Neutrophil (primary cell): Measurements from ENCODE around the gene UEVLD.

ENCODE experiments used
- H3K27ac ChIP-seq: fragments of 200-600 bp; sonication (generic); 2 replicates; pipeline ENCODE4 v1.5.1; 2016; ENCODE audit warnings: mild to moderate bottlenecking, moderate library complexity
- H3K27me3 ChIP-seq: fragments of 200-600 bp; sonication (generic); 2 replicates; pipeline ENCODE4 v1.6.0; 2016; ENCODE audit warnings: mild to moderate bottlenecking
- H3K36me3 ChIP-seq: fragments of 200-600 bp; sonication (generic); 2 replicates; pipeline ENCODE4 v1.5.1; 2017
- H3K4me1 ChIP-seq, 2 experiments: fragments of 200-600 bp in 1 of 2; sonication (generic) in 1 of 2; 1 replicate in 1 of 2; 2 replicates in 1 of 2; pipeline versions ENCODE4 v1.5.1 to v1.6.1; 2013 to 2016; ENCODE audit warnings: low read depth in 1 of 2, low read length in 1 of 2, mild to moderate bottlenecking in 1 of 2, moderate library complexity in 1 of 2; ENCODE audit not compliant: control insufficient read depth in 1 of 2, insufficient read depth in 1 of 2
- H3K4me3 ChIP-seq, 2 experiments: fragments of 200-600 bp in 1 of 2; sonication (generic) in 1 of 2; 1 replicate in 1 of 2; 2 replicates in 1 of 2; pipeline ENCODE4 v1.5.1; 2013 to 2016; ENCODE audit warnings: low read depth in 1 of 2, low read length in 1 of 2, mild to moderate bottlenecking in 1 of 2, moderate library complexity in 1 of 2
- H3K9me3 ChIP-seq: fragments of 200-600 bp; sonication (generic); 2 replicates; pipeline ENCODE4 v1.5.1; 2016
- TF ChIP-seq, protein P1 (sequence below): fragments of 200-600 bp; sonication (generic); IDR thresholded peaks from 2 replicates; pipeline ENCODE4 v1.5.1; 2016; ENCODE audit warnings: antibody characterized with exemption

Gene UEVLD

DNA sequence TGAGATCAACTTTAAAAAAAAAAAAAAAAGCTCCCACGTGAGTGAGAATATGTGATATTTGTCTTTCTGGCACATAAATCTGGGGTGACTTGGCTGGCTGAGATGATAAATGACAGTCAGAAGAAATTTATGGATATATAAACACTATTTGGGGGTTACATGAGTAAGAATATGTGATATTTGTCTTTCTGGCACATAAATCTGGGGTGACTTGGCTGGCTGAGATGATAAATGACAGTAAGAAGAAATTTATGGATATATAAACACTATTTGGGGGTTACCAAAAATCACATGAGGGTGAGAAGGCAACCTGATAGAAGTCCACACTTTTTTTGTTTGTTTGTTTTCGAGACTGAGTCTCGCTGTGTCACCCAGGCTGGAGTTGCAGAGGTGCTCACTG is 55.2 kb downstream of the UEVLD start:
- Histone ChIP-seq H3K27ac (no peak overlapping the region), H3K9me3 (no peaks in the 10 kb centered on the region), H3K4me1 (no peaks in the 10 kb centered on the region), H3K27me3 (no peaks in the 10 kb centered on the region), H3K36me3 (peaks cover 50% of the 10 kb centered on the region), H3K4me3 (no peak overlapping the region)
- TF ChIP-seq, protein P1, sequence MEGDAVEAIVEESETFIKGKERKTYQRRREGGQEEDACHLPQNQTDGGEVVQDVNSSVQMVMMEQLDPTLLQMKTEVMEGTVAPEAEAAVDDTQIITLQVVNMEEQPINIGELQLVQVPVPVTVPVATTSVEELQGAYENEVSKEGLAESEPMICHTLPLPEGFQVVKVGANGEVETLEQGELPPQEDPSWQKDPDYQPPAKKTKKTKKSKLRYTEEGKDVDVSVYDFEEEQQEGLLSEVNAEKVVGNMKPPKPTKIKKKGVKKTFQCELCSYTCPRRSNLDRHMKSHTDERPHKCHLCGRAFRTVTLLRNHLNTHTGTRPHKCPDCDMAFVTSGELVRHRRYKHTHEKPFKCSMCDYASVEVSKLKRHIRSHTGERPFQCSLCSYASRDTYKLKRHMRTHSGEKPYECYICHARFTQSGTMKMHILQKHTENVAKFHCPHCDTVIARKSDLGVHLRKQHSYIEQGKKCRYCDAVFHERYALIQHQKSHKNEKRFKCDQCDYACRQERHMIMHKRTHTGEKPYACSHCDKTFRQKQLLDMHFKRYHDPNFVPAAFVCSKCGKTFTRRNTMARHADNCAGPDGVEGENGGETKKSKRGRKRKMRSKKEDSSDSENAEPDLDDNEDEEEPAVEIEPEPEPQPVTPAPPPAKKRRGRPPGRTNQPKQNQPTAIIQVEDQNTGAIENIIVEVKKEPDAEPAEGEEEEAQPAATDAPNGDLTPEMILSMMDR = no peak

DNA sequence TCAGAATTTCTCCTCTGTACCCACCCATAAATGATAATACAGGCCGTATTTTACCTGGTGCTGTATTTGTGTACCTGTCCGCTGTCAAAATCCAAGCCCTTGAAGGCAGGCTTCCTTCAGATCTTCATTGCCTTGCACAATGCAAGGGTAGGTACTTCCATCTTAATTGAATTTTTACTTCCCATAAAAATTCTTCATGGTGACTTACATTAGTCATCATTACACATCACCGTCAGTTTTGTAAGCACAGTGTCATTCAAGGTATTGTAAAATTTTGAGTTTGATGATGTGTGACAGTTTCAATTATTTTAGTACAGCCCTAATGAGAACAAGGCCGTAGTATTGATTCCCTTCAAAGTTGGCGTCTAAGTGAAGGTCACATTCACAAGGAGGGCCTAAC is 61.0 kb downstream of the UEVLD start:
- no peaks in the 10 kb centered on the region for H3K9me3 ChIP-seq
- H3K27me3 ChIP-seq = no peaks in the 10 kb centered on the region
- TF ChIP-seq, protein P1 = no peak
- peak overlapping the region; percentile 99 for H3K27ac ChIP-seq
- peak overlapping the region; percentile 81 to 92 for H3K4me3 ChIP-seq
- H3K4me1 ChIP-seq = peaks cover 17 to 23% of the 10 kb centered on the region in 2 experiments
- H3K36me3 ChIP-seq = peaks cover 20% of the 10 kb centered on the region

DNA sequence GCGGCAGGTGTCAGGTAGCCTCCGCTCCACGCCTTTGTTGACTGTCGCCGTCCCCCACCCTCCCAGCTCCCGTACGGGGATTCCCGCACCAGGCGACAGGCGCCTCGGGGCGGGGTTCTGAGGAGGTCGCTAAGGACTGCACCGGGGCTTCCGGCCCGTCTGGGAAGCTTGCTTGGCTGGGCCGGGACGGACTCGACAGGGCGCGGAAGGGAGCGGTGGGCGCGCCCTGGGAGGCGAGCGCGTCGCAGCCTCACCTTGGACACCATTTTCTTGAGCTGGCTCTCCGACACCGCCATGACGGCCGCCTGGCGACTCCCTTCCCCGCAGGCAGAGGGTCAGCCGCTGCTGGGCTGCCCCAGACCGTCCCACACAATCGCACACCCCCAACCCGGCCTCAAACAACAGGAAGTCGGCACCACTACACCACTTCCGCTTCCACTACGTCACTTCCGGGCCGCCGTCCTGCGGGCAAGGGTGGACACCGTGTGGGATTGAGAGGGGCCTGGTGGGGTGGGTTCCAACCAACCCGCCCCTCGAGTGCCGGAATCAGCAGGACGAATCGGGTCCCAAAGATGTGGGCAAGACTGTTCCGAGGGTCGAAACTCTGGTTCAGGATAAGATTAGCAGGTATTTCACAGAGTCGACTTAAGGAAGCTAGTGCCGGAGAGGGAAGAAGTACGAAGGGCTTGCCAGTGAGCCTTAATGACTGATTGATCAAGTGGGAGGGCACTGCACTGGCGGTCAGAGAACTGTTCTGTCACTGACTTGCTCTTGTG is 61.8 kb downstream of the UEVLD start, which contains the start of gene TSG101:
Gene TSG101 (minus strand): TSS at position 422 of the 776 bp plus-strand sequence. CDS start 126 bp downstream, at position 296.
- peak within 1 kb of the TSS; percentile 81 to 92 for H3K4me3 ChIP-seq
- no peaks in the 10 kb centered on the region for H3K9me3 ChIP-seq
- peaks cover 15% of the 10 kb centered on the region for H3K36me3 ChIP-seq
- no peaks in the 10 kb centered on the region for H3K27me3 ChIP-seq
- H3K27ac ChIP-seq = peak within 1 kb of the TSS; percentile 99
- TF ChIP-seq, protein P1 = peak; percentile 25
- H3K4me1 ChIP-seq = peaks cover 17 to 23% of the 10 kb centered on the region in 2 experiments

GRCh38 chr11:18526130-18526520 is 62.4 kb downstream of the UEVLD start:
- H3K27me3 ChIP-seq = no peaks in the 10 kb centered on the region
- peak overlapping the region; percentile 81 to 92 for H3K4me3 ChIP-seq
- peaks cover 9% of the 10 kb centered on the region for H3K36me3 ChIP-seq
- H3K27ac ChIP-seq = peak overlapping the region; percentile 99
- TF ChIP-seq, protein P1 = no peak
- peaks cover 17 to 23% of the 10 kb centered on the region in 2 experiments for H3K4me1 ChIP-seq
- no peaks in the 10 kb centered on the region for H3K9me3 ChIP-seq

DNA sequence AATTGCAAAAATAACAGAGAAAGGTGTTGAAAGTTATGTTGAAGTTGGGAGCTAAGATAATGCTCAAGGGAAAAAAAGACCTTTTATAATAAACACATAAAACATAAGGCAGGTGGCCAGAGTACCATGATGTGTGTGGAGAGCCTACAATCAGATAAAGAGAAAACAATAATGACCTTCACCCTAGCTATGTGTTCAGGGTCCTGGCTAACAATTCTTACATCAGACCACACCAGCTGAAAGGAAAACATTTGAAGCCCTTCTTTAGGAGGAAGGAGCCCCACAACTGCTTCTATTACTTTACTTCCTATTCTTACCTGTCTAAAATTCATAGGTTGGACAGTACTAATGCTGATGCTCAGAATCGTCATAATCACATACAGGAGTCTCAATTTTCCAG is 64.3 kb downstream of the UEVLD start:
- H3K9me3 ChIP-seq = no peaks in the 10 kb centered on the region
- H3K27ac ChIP-seq = peak overlapping the region; percentile 43
- TF ChIP-seq, protein P1 = no peak
- no peak overlapping the region for H3K4me3 ChIP-seq
- peaks cover 6% of the 10 kb centered on the region for H3K36me3 ChIP-seq
- peaks cover 17 to 23% of the 10 kb centered on the region in 2 experiments for H3K4me1 ChIP-seq
- H3K27me3 ChIP-seq = no peaks in the 10 kb centered on the region
